SK-N-SH (cell line): ENCODE measurements around the gene ELMO1. TPM values are rescaled to one million over a fixed set of nuclear protein-coding genes. Genes with fewer than 3 reads are reported as not detected.

Experiments
- CTCF ChIA-PET: fragments of 300-600, 350-600 bp; formaldehyde crosslinking; extraction: SDS; loops from one replicate; lab custom pipeline; 2021; lab: Yijun Ruan, JAX
- POLR2A ChIA-PET: fragments of 350-600 bp; sonication (Branson Sonifier 250); formaldehyde crosslinking; extraction: SDS; loops from one replicate; lab custom pipeline; 2020; ENCODE audit warnings: antibody characterized with exemption, inconsistent platforms; lab: Yijun Ruan, JAX
- DNase-seq: peaks from one replicate; pipeline ENCODE4 v3.0.0; 2012
- H2AFZ ChIP-seq: fragments of 200-600 bp; sonication (generic); 2 replicates; pipeline ENCODE4 v1.8.1; 2016; ENCODE audit warnings: antibody characterized with exemption, mild to moderate bottlenecking, low read depth
- H3F3A ChIP-seq: fragments of 200-600 bp; sonication (generic); replicated peaks from 2 replicates; pipeline ENCODE3; 2016; ENCODE audit warnings: antibody characterized with exemption, mild to moderate bottlenecking; ENCODE audit not compliant: insufficient read depth
- H3K27ac ChIP-seq, 2 experiments: fragments of 200-500 bp in 1 of 2; fragments of 200-600 bp in 1 of 2; sonication (Bioruptor generic) in 1 of 2; sonication (generic), shearing (Covaris generic) in 1 of 2; 2 replicates each; pipeline versions ENCODE4 v1.5.1 to v1.6.1; 2014 to 2016; ENCODE audit warnings: low read depth in 2 of 2, inconsistent platforms in 1 of 2, low read length in 1 of 2, mild to moderate bottlenecking in 1 of 2, mixed read lengths in 1 of 2
- H3K27me3 ChIP-seq: fragments of 200-600 bp; sonication (generic), shearing (Covaris generic); 2 replicates; pipeline ENCODE4 v1.6.1; 2016; ENCODE audit warnings: mixed run types; ENCODE audit not compliant: insufficient read depth
- H3K36me3 ChIP-seq, 2 experiments: fragments of 200-500 bp in 1 of 2; fragments of 200-600 bp in 1 of 2; sonication (Bioruptor generic) in 1 of 2; sonication (generic) in 1 of 2; replicated peaks in 1 of 2; 2 replicates each; pipeline versions ENCODE3 to v1.5.1; 2014 to 2016; ENCODE audit warnings: low read length in 1 of 2, mild to moderate bottlenecking in 1 of 2; ENCODE audit not compliant: insufficient read depth in 2 of 2, control insufficient read depth in 1 of 2
- H3K4me1 ChIP-seq, 2 experiments: fragments of 200-500 bp in 1 of 2; fragments of 200-600 bp in 1 of 2; sonication (Bioruptor generic) in 1 of 2; sonication (generic), shearing (Covaris generic) in 1 of 2; 2 replicates each; pipeline versions ENCODE4 v1.5.1 to v1.6.1; 2014 to 2016; ENCODE audit warnings: low read depth in 1 of 2, low read length in 1 of 2, mixed run types in 1 of 2; ENCODE audit not compliant: insufficient read depth in 2 of 2, control insufficient read depth in 1 of 2
- H3K4me2 ChIP-seq: fragments of 200-600 bp; sonication (generic), shearing (Covaris generic); 2 replicates; pipeline ENCODE4 v1.6.1; 2017; ENCODE audit warnings: mixed run types
- H3K4me3 ChIP-seq, 2 experiments: fragments of 200-500 bp in 1 of 2; fragments of 200-600 bp in 1 of 2; sonication (Bioruptor generic) in 1 of 2; sonication (generic), shearing (Covaris generic) in 1 of 2; 2 replicates each; pipeline versions ENCODE4 v1.5.1 to v1.8.1; 2014 to 2016; ENCODE audit warnings: low read depth in 2 of 2, inconsistent platforms in 1 of 2, low read length in 1 of 2, mild to moderate bottlenecking in 1 of 2, mixed read lengths in 1 of 2, moderate library complexity in 1 of 2
- H3K79me2 ChIP-seq: fragments of 200-600 bp; sonication (generic); 2 replicates; pipeline ENCODE4 v1.8.1; 2017; ENCODE audit warnings: mild to moderate bottlenecking; ENCODE audit not compliant: insufficient read depth
- H3K9ac ChIP-seq: fragments of 200-600 bp; sonication (generic); 2 replicates; pipeline ENCODE4 v1.6.1; 2017; ENCODE audit warnings: mixed run types
- H3K9me2 ChIP-seq: fragments of 200-600 bp; sonication (generic); 2 replicates; pipeline ENCODE4 v1.6.1; 2017; ENCODE audit warnings: mixed run types
- H3K9me3 ChIP-seq: fragments of 200-600 bp; sonication (generic); 2 replicates; pipeline ENCODE4 v1.6.1; 2017; ENCODE audit warnings: mixed run types, mild to moderate bottlenecking, moderate library complexity
- H4K20me1 ChIP-seq: fragments of 200-600 bp; sonication (generic); 2 replicates; pipeline ENCODE4 v1.6.1; 2017; ENCODE audit warnings: mild to moderate bottlenecking, mixed run types; ENCODE audit not compliant: insufficient read depth
- EZH2phosphoT487 ChIP-seq: fragments of 200-600 bp; sonication (generic); IDR thresholded peaks from 2 replicates; pipeline ENCODE4 v1.6.1; 2017; ENCODE audit warnings: low read depth, mixed run types, mild to moderate bottlenecking, antibody characterized with exemption, moderate library complexity, borderline replicate concordance
- FOSL2 ChIP-seq: IDR thresholded peaks from 2 replicates; pipeline ENCODE4 v1.4.0; 2012; ENCODE audit warnings: low read depth, mild to moderate bottlenecking, moderate library complexity, borderline replicate concordance
- GATA2 ChIP-seq: sonication (generic); formaldehyde crosslinking; IDR thresholded peaks from 2 replicates; pipeline ENCODE4 v1.5.0; 2020; ENCODE audit warnings: mild to moderate bottlenecking, missing genetic modification reagents
- JUND ChIP-seq: IDR thresholded peaks from 2 replicates; pipeline ENCODE4 v1.4.0; 2012
- MEF2A ChIP-seq: IDR thresholded peaks from 2 replicates; pipeline ENCODE4 v1.4.0; 2012; ENCODE audit warnings: low read depth, borderline replicate concordance
- PBX3 ChIP-seq: IDR thresholded peaks from 2 replicates; pipeline ENCODE4; 2012
- POLR2AphosphoS5 ChIP-seq: IDR thresholded peaks from 2 replicates; pipeline ENCODE4 v1.6.1; 2012; ENCODE audit warnings: low read depth, low read length
- RAD21 ChIP-seq: IDR thresholded peaks from 2 replicates; pipeline ENCODE4 v1.6.1; 2012; ENCODE audit warnings: mild to moderate bottlenecking, low read length
- RFX5 ChIP-seq: IDR thresholded peaks from 2 replicates; pipeline ENCODE4 v1.6.1; 2012; ENCODE audit warnings: mild to moderate bottlenecking, improper control_type of control experiment, low read length
- RXRA ChIP-seq: IDR thresholded peaks from 2 replicates; pipeline ENCODE4 v1.4.0; 2012; ENCODE audit warnings: low read depth, mild to moderate bottlenecking, borderline replicate concordance
- SIN3A ChIP-seq: IDR thresholded peaks from 2 replicates; pipeline ENCODE4 v1.6.1; 2012; ENCODE audit warnings: low read depth, mild to moderate bottlenecking, low read length, moderate library complexity, borderline replicate concordance
- SMC3 ChIP-seq: IDR thresholded peaks from 2 replicates; pipeline ENCODE4 v1.6.1; 2012; ENCODE audit warnings: low read depth, low read length, improper control_type of control experiment
- TAF1 ChIP-seq: IDR thresholded peaks from 2 replicates; pipeline ENCODE4 v1.6.1; 2012; ENCODE audit warnings: low read depth, mild to moderate bottlenecking, low read length, moderate library complexity, borderline replicate concordance
- TEAD4 ChIP-seq: IDR thresholded peaks from 2 replicates; pipeline ENCODE4 v1.4.0; 2012; ENCODE audit warnings: mild to moderate bottlenecking, borderline replicate concordance; ENCODE audit not compliant: insufficient read depth
- USF1 ChIP-seq: IDR thresholded peaks from 2 replicates; pipeline ENCODE4 v1.4.0; 2012; ENCODE audit warnings: low read depth, borderline replicate concordance
- WGBS: methylation state at CpG from one replicate; pipeline ENCODE4 v1.1.6; 2017; ENCODE audit warnings: low lambda C conversion rate; 5-methylcytosine and 5-hydroxymethylcytosine counted together
- polyA plus RNA-seq, 3 experiments: library from polyadenylated mRNA; depleted of rRNA; stranded (reverse); fragments of >200 nt; gene quantifications; 2 replicates each; pipeline ENCODE4 v1.2.3, GENCODE V29; 2012
- TF ChIP-seq, protein P1 (sequence below): fragments of 150-350 bp; IDR thresholded peaks from 2 replicates; pipeline ENCODE4 v1.6.1; 2016; ENCODE audit warnings: mild to moderate bottlenecking, low read depth, low read length
- TF ChIP-seq, protein P2 (sequence below): IDR thresholded peaks from 2 replicates; pipeline ENCODE4 v1.6.1; 2012; ENCODE audit warnings: mild to moderate bottlenecking, low read depth, low read length, moderate library complexity
- TF ChIP-seq, protein P3 (sequence below): IDR thresholded peaks from 2 replicates; pipeline ENCODE4 v1.4.0; 2012; ENCODE audit warnings: low read depth

ELMO1 gene
- polyA plus RNA-seq, 1 of the 3 experiments (the other 2 are of a cell fraction), result 0.64 TPM

- H3K4me2 ChIP-seq, result no peak overlapping the region
- H3K4me3 ChIP-seq, result no peak overlapping the region
- no peak for DNase-seq
- ChIA-PET CTCF (no interaction called here), POLR2A (no interaction called here)
- TF ChIP-seq JUND, result no peak
- no peak for TF ChIP-seq USF1
- TF ChIP-seq FOSL2, result no peak
- no peak for TF ChIP-seq RFX5
- TF ChIP-seq MEF2A, result no peak
- TF ChIP-seq, protein P1, sequence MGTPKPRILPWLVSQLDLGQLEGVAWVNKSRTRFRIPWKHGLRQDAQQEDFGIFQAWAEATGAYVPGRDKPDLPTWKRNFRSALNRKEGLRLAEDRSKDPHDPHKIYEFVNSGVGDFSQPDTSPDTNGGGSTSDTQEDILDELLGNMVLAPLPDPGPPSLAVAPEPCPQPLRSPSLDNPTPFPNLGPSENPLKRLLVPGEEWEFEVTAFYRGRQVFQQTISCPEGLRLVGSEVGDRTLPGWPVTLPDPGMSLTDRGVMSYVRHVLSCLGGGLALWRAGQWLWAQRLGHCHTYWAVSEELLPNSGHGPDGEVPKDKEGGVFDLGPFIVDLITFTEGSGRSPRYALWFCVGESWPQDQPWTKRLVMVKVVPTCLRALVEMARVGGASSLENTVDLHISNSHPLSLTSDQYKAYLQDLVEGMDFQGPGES, result no peak
- no peak for TF ChIP-seq PBX3
- TF ChIP-seq RAD21, result no peak
- no peak for TF ChIP-seq SIN3A
- TF ChIP-seq, protein P2, sequence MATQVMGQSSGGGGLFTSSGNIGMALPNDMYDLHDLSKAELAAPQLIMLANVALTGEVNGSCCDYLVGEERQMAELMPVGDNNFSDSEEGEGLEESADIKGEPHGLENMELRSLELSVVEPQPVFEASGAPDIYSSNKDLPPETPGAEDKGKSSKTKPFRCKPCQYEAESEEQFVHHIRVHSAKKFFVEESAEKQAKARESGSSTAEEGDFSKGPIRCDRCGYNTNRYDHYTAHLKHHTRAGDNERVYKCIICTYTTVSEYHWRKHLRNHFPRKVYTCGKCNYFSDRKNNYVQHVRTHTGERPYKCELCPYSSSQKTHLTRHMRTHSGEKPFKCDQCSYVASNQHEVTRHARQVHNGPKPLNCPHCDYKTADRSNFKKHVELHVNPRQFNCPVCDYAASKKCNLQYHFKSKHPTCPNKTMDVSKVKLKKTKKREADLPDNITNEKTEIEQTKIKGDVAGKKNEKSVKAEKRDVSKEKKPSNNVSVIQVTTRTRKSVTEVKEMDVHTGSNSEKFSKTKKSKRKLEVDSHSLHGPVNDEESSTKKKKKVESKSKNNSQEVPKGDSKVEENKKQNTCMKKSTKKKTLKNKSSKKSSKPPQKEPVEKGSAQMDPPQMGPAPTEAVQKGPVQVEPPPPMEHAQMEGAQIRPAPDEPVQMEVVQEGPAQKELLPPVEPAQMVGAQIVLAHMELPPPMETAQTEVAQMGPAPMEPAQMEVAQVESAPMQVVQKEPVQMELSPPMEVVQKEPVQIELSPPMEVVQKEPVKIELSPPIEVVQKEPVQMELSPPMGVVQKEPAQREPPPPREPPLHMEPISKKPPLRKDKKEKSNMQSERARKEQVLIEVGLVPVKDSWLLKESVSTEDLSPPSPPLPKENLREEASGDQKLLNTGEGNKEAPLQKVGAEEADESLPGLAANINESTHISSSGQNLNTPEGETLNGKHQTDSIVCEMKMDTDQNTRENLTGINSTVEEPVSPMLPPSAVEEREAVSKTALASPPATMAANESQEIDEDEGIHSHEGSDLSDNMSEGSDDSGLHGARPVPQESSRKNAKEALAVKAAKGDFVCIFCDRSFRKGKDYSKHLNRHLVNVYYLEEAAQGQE, result no peak
- TF ChIP-seq POLR2AphosphoS5, result no peak
- no peak for TF ChIP-seq TAF1
- TF ChIP-seq GATA2 (CRISPR knock-in tag), result no peak
- no peak for TF ChIP-seq TEAD4
- no peak for TF ChIP-seq RXRA
- TF ChIP-seq EZH2phosphoT487, result no peak
- TF ChIP-seq, protein P3, sequence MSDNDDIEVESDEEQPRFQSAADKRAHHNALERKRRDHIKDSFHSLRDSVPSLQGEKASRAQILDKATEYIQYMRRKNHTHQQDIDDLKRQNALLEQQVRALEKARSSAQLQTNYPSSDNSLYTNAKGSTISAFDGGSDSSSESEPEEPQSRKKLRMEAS, result no peak
- TF ChIP-seq SMC3, result no peak
- 45% methylated on average over 6 of the region's 6 CpGs for WGBS
- H3K9ac ChIP-seq, result no peak overlapping the region
- peaks cover 0 to 5% of the 10 kb centered on the region in 2 experiments; a peak in 1 of 4 replicates for H3K4me1 ChIP-seq
- H3K36me3 ChIP-seq, result no peaks in the 10 kb centered on the region
- no peak overlapping the region for H3K27ac ChIP-seq
- H3K27me3 ChIP-seq, result no peaks in the 10 kb centered on the region
- no peaks in the 10 kb centered on the region for H3F3A ChIP-seq
- peaks cover 4% of the 10 kb centered on the region; the same call in 1 of the 2 replicates for H3K9me3 ChIP-seq
- no peaks in the 10 kb centered on the region for H3K79me2 ChIP-seq
- no peaks in the 10 kb centered on the region for H4K20me1 ChIP-seq
- no peak overlapping the region for H2AFZ ChIP-seq
- no peaks in the 10 kb centered on the region for H3K9me2 ChIP-seq
Observed at GRCh38 chr7:37311355-37311754, 137.3 kb downstream of the ELMO1 start.
